RWPE1 (cell line): ENCODE results near the gene SELENOW.
"Not testable (repeated sequence)": the region's sequence is repeated elsewhere in the genome, so short reads cannot be mapped to it uniquely, and the experiment has no call there.

Experiments used
- CTCF ChIA-PET: fragments of 350-600 bp; sonication (Branson Sonifier 250); formaldehyde crosslinking; extraction: SDS; loops from one replicate; lab custom pipeline; 2021; lab: Yijun Ruan, JAX
- POLR2A ChIA-PET: fragments of 400-600 bp; formaldehyde crosslinking; extraction: SDS; loops from one replicate; lab custom pipeline; 2020; ENCODE audit warnings: antibody characterized with exemption; ENCODE audit not compliant: low non-redundant PET; lab: Yijun Ruan, JAX
- DNase-seq: peaks from one replicate; pipeline ENCODE4 v3.0.0; 2012; ENCODE audit warnings: low spot score
- H3K27ac ChIP-seq: fragments of 450-650 bp; 2 replicates; pipeline ENCODE4 v1.5.1; 2017
- TF ChIP-seq, protein P1 (sequence below): fragments of 450-650 bp; conservative IDR thresholded peaks from 2 replicates; pipeline ENCODE4 v1.5.1; 2017; ENCODE audit warnings: low read depth, mild to moderate bottlenecking

Gene SELENOW

DNA sequence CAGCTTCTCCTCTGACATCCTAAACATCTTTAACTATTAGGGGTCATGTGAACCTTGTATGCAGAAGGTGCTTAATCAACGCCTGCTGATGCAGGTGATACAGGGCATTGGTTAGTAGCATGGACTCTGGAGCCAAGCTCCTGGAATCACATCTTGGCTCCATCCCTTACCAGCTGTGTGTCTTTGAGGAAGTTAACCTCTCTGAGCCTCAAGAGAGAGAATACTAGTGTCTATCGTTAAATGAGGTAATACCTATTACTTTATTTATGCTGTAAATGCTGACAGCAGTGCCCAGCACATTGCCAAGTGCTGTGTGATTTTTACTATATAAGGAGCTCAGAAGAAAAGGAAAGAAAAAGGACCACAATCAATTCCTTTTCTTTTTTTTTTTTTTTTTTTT, 11.2 kb upstream of the SELENOW start:
- ChIA-PET POLR2A (interaction anchor here (0.6 kb wide), 1 partner anchor 19 kb away, joined by 7 read pairs; no protein-coding TSS in a partner anchor), CTCF (interaction anchor here (0.6 to 0.9 kb wide), 2 partner anchors 9 to 21 kb away, joined by 3 to 5 read pairs; no protein-coding TSS in a partner anchor)
- TF ChIP-seq, protein P1, sequence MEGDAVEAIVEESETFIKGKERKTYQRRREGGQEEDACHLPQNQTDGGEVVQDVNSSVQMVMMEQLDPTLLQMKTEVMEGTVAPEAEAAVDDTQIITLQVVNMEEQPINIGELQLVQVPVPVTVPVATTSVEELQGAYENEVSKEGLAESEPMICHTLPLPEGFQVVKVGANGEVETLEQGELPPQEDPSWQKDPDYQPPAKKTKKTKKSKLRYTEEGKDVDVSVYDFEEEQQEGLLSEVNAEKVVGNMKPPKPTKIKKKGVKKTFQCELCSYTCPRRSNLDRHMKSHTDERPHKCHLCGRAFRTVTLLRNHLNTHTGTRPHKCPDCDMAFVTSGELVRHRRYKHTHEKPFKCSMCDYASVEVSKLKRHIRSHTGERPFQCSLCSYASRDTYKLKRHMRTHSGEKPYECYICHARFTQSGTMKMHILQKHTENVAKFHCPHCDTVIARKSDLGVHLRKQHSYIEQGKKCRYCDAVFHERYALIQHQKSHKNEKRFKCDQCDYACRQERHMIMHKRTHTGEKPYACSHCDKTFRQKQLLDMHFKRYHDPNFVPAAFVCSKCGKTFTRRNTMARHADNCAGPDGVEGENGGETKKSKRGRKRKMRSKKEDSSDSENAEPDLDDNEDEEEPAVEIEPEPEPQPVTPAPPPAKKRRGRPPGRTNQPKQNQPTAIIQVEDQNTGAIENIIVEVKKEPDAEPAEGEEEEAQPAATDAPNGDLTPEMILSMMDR: no peak
- no peak for DNase-seq
- no peak overlapping the region for H3K27ac ChIP-seq

- no peak for DNase-seq
- ChIA-PET POLR2A (no interaction called here), CTCF (interaction anchor here (0.6 kb wide), 1 partner anchor 421 kb away, joined by 3 read pairs; no protein-coding TSS in a partner anchor)
- H3K27ac ChIP-seq: no peak overlapping the region
- TF ChIP-seq, protein P1: no peak
Measured at GRCh38 chr19:47768604-47769003, 9.9 kb upstream of the SELENOW start.

DNA sequence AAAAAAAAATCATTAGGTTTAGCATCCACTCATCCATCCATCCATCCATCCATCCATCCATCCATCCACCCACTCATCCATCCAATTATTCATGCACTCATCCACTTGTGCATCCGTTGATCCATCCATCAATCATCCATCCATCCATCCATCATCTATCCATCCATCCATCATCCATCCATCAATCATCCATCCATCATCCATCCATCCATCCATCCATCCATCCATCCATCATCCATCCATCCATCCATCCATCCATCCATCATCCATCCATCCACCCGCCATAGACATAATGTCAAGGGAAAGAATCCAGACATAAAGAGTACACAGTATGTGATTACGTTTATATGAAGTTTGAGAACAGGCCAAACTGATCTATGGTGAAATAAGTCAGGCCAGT, 9.0 kb upstream of the SELENOW start:
- DNase-seq: no peak
- ChIA-PET CTCF (interaction anchor here (0.6 kb wide), 1 partner anchor 422 kb away, joined by 3 read pairs; no protein-coding TSS in a partner anchor), POLR2A (no interaction called here)
- H3K27ac ChIP-seq: no peak overlapping the region
- TF ChIP-seq, protein P1: no peak

GRCh38 chr19:47771291-47771690, 7.2 kb upstream of the SELENOW start:
- CTCF ChIA-PET: interaction anchor here (0.6 kb wide), 1 partner anchor 423 kb away, joined by 3 read pairs; no protein-coding TSS in a partner anchor

DNA sequence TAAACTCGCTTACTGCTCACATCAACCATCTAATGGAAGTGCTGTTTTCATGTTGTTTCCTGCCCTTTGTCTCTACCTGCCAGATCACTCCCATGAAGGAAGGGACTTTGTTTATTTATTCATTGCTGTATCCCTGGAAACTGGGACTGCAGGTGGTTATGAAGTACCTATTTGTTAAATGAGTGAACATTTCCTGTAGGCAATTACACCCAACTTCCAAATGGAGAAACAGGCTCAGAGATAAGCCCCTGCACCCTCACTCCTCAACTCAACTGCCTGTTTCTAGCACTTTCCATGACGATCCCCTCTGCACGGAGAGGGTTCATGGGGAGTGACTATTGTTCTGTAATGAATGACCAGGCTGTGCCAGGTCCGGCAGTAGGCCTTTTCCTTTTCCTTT, 1.9 kb upstream of the SELENOW start:
- TF ChIP-seq, protein P1: no peak
- POLR2A ChIA-PET: interaction anchor here (1.2 kb wide), 1 partner anchor 31 kb away, joined by 3 read pairs; no protein-coding TSS in a partner anchor
- peak; percentile 82 for DNase-seq
- CTCF ChIA-PET: interaction anchor here (0.6 kb wide), 1 partner anchor 13 kb away, joined by 3 read pairs; no protein-coding TSS in a partner anchor
- peak overlapping the region; percentile 85 for H3K27ac ChIP-seq

More at GRCh38 chr19:47771291-47771690, 7.2 kb upstream of the SELENOW start:
- H3K27ac ChIP-seq, POLR2A ChIA-PET, DNase-seq: not testable (repeated sequence)

- CTCF ChIA-PET, DNase-seq: not testable (repeated sequence)
- peak overlapping the region; percentile 85 for H3K27ac ChIP-seq
- POLR2A ChIA-PET: interaction anchor here (0.6 kb wide), 1 partner anchor 20 kb away, joined by 3 read pairs; no protein-coding TSS in a partner anchor
Measured at GRCh38 chr19:47777245-47778048, 1.1 kb upstream of the SELENOW start.

- peak overlapping the region; percentile 85 for H3K27ac ChIP-seq
- TF ChIP-seq, protein P1: no peak
- ChIA-PET CTCF (no interaction called here), POLR2A (no interaction called here)
- no peak for DNase-seq
Measured at GRCh38 chr19:47778954-47779351, 450 bp downstream of the SELENOW start.
